ENCODE data around the gene STX1A.
A peak's percentile ranks its signal among the peaks of the same experiment; 100 is the strongest.
"Not testable (repeated sequence)": the region's sequence is repeated elsewhere in the genome, so short reads cannot be mapped to it uniquely, and the experiment has no call there.

The STX1A gene

GRCh38 chr7:73734619-73735527, 15.4 kb upstream of the STX1A start:
- DNase-seq = peak; percentile 56 to 85 (median 72)

- DNase-seq = no peak
Measured at GRCh38 chr7:73732397-73732796, 12.9 kb upstream of the STX1A start.

- no peak for DNase-seq
Measured at GRCh38 chr7:73730485-73730884, 11.0 kb upstream of the STX1A start.

- no peak for DNase-seq
Measured at GRCh38 chr7:73728551-73728950, 9.1 kb upstream of the STX1A start.

- DNase-seq = no peak
Measured at GRCh38 chr7:73727952-73728351, 8.5 kb upstream of the STX1A start.

GRCh38 chr7:73726083-73726466, 6.6 kb upstream of the STX1A start:
- DNase-seq = no peak

GRCh38 chr7:73723813-73724212, 4.3 kb upstream of the STX1A start:
- no peak for DNase-seq

GRCh38 chr7:73722785-73723184, 3.3 kb upstream of the STX1A start:
- no peak for DNase-seq

- not testable (repeated sequence) for DNase-seq
Measured at GRCh38 chr7:73722182-73722581, 2.7 kb upstream of the STX1A start.

GRCh38 chr7:73721377-73721817, 1.9 kb upstream of the STX1A start:
- DNase-seq = no peak

- DNase-seq = not testable (repeated sequence)
Measured at GRCh38 chr7:73720443-73720842, 974 bp upstream of the STX1A start.

GRCh38 chr7:73719806-73720169, 319 bp upstream of the STX1A start:
- peak in 2 of 6 experiments; percentile 60 to 71 for DNase-seq

GRCh38 chr7:73718438-73718881, 1.0 kb downstream of the STX1A start:
- DNase-seq = peak in 2 of 6 experiments; percentile 10 to 32

- DNase-seq = peak in 5 of 6 experiments; percentile 6 to 42 (median 32)
Measured at GRCh38 chr7:73717991-73718405, 1.5 kb downstream of the STX1A start.

GRCh38 chr7:73717025-73717807, 2.3 kb downstream of the STX1A start:
- DNase-seq = no peak

- DNase-seq = no peak
Measured at GRCh38 chr7:73716318-73716890, 3.1 kb downstream of the STX1A start.

- no peak for DNase-seq
Measured at GRCh38 chr7:73715648-73716317, 3.7 kb downstream of the STX1A start.

GRCh38 chr7:73713319-73713718, 6.2 kb downstream of the STX1A start:
- DNase-seq = not testable (repeated sequence)

- no peak for DNase-seq
Measured at GRCh38 chr7:73712773-73713172, 6.7 kb downstream of the STX1A start.

GRCh38 chr7:73708961-73709549, 10.4 kb downstream of the STX1A start:
- no peak for DNase-seq

- DNase-seq = peak in 3 of 6 experiments; percentile 9 to 32 (median 27)
Measured at GRCh38 chr7:73707045-73707631, 12.3 kb downstream of the STX1A start.

Measured in stimulated activated naive CD4-positive, alpha-beta T cell (primary cell).